ENCODE data around the gene LRCH4.

LRCH4 gene

DNA sequence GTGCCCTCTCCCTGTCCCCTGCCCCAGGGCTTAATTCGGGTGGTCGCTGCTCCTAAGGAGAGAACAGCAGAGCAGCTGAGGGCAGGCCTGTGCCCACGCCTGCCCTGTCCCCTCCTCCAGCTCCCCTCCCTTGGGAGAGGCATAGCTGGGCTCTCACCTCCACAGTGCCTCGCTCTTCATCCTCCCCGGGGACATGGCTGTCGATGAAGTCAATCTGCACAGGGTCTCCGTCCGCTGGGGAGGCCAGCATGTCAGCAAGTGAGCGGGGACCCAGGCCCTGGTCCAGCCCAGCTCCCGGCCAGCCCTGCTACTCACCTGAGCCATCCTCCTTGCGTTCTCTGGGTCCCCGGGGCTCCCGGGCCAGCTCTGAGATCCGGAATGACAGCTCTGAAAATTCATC lies 8.4 kb downstream of the LRCH4 start:
- DNase-seq (no peak), ATAC-seq (ENCODE audit: insufficient read depth, low read depth) (no peak)
- H3K27me3 ChIP-seq (ENCODE audit: insufficient read depth, low read length, poor library complexity), result no peaks in the 10 kb centered on the region
- no peak overlapping the region for H2AFZ ChIP-seq (ENCODE audit: low read depth, low read length)
- peaks cover 20% of the 10 kb centered on the region for H3K79me2 ChIP-seq (ENCODE audit: insufficient read depth, low read length)
- no peak overlapping the region for H3K4me3 ChIP-seq (ENCODE audit: low read depth in 1 of 2, low read length in 2 of 2)
- H3K9ac ChIP-seq (ENCODE audit: low read depth, low read length), result no peak overlapping the region
- TF ChIP-seq EZH2 (IDR thresholded peaks at IDR 0.05; ENCODE audit: borderline replicate concordance, low read depth, low read length, severe bottlenecking), result no peak
- TF ChIP-seq, protein P1, sequence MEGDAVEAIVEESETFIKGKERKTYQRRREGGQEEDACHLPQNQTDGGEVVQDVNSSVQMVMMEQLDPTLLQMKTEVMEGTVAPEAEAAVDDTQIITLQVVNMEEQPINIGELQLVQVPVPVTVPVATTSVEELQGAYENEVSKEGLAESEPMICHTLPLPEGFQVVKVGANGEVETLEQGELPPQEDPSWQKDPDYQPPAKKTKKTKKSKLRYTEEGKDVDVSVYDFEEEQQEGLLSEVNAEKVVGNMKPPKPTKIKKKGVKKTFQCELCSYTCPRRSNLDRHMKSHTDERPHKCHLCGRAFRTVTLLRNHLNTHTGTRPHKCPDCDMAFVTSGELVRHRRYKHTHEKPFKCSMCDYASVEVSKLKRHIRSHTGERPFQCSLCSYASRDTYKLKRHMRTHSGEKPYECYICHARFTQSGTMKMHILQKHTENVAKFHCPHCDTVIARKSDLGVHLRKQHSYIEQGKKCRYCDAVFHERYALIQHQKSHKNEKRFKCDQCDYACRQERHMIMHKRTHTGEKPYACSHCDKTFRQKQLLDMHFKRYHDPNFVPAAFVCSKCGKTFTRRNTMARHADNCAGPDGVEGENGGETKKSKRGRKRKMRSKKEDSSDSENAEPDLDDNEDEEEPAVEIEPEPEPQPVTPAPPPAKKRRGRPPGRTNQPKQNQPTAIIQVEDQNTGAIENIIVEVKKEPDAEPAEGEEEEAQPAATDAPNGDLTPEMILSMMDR (IDR thresholded peaks at IDR 0.05; ENCODE audit: borderline replicate concordance, extremely low read depth, low read length, poor library complexity, severe bottlenecking), result no peak
- no peaks in the 10 kb centered on the region for H3K9me3 ChIP-seq (ENCODE audit: insufficient read depth, low read length, severe bottlenecking)
- H3K36me3 ChIP-seq (ENCODE audit: insufficient read depth, low read length), result peaks cover 89% of the 10 kb centered on the region
- H3K27ac ChIP-seq (ENCODE audit: low read length), result no peak overlapping the region
- no peak overlapping the region for H3K4me2 ChIP-seq (ENCODE audit: insufficient read depth, low read length)
- H4K20me1 ChIP-seq (ENCODE audit: insufficient read depth, low read length), result peaks cover 50% of the 10 kb centered on the region
- H3K4me1 ChIP-seq (ENCODE audit: insufficient read depth, low read length), result peaks cover 7% of the 10 kb centered on the region

DNA sequence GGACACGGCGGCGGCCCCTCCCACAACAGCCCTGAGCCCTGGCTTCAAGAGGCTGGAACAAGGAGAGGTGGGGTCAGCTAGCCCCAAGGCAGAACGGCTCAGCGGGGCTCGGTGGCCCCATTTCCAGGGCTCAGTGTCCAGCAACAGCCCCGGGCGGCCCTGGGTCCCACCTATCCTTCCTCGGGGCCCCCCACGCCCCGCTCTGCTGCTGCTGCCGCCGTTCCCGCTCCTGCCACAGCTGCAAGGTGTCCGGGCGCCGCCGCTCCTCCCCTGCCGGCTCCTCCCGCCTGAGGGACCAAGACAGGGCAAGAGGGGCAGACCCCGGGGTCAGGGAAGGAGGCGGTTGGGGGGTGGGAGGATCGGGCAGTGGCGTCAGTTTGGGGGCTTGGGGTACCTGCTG lies 8.8 kb downstream of the LRCH4 start:
- no peaks in the 10 kb centered on the region for H3K27me3 ChIP-seq (ENCODE audit: insufficient read depth, low read length, poor library complexity)
- H3K4me3 ChIP-seq (ENCODE audit: low read depth in 1 of 2, low read length in 2 of 2), result no peak overlapping the region
- DNase-seq (no peak), ATAC-seq (ENCODE audit: insufficient read depth, low read depth) (no peak)
- H3K9ac ChIP-seq (ENCODE audit: low read depth, low read length), result no peak overlapping the region
- peaks cover 46% of the 10 kb centered on the region for H4K20me1 ChIP-seq (ENCODE audit: insufficient read depth, low read length)
- H3K9me3 ChIP-seq (ENCODE audit: insufficient read depth, low read length, severe bottlenecking), result no peaks in the 10 kb centered on the region
- H3K4me1 ChIP-seq (ENCODE audit: insufficient read depth, low read length), result peaks cover 3% of the 10 kb centered on the region
- peaks cover 16% of the 10 kb centered on the region for H3K79me2 ChIP-seq (ENCODE audit: insufficient read depth, low read length)
- H3K36me3 ChIP-seq (ENCODE audit: insufficient read depth, low read length), result peaks cover 88% of the 10 kb centered on the region
- H3K4me2 ChIP-seq (ENCODE audit: insufficient read depth, low read length), result no peak overlapping the region
- TF ChIP-seq, protein P1 (IDR thresholded peaks at IDR 0.05; ENCODE audit: borderline replicate concordance, extremely low read depth, low read length, poor library complexity, severe bottlenecking), result no peak
- no peak for TF ChIP-seq EZH2 (IDR thresholded peaks at IDR 0.05; ENCODE audit: borderline replicate concordance, low read depth, low read length, severe bottlenecking)
- H2AFZ ChIP-seq (ENCODE audit: low read depth, low read length), result no peak overlapping the region
- H3K27ac ChIP-seq (ENCODE audit: low read length), result no peak overlapping the region

DNA sequence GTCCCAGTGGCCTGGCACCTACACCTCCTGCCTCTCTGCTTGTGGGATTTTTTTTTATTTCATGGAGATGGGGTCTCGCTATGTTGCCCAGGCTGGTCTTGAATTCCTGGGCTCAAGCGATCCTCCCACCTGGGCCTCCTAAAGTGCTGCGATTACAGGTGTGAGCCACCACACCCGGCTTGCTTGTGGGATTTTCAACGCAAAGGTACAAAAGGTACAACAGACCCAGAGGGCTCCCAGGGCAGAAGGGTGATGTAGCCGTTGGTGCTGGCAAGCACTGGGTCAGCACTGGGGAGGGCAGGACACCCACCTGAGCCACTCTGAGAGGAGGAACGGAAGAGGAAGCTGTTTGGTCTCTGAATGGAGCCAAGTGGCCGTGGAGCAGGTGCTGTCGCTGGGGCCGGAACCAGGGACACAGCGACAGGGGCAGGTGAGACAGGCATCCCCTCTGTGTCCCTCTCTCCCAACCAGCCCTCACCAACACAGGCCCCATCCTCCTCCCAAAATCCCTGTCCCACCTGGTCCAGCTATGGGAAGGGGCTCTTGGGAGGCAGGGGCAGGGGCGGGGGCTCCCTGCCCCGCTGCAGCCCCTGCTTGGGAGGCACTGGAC lies 9.4 kb downstream of the LRCH4 start:
- H3K9ac ChIP-seq (ENCODE audit: low read depth, low read length), result no peak overlapping the region
- DNase-seq (no peak), ATAC-seq (ENCODE audit: insufficient read depth, low read depth) (no peak)
- H3K4me2 ChIP-seq (ENCODE audit: insufficient read depth, low read length), result no peak overlapping the region
- no peaks in the 10 kb centered on the region; the same call in 1 of the 2 replicates for H3K4me1 ChIP-seq (ENCODE audit: insufficient read depth, low read length)
- H3K27me3 ChIP-seq (ENCODE audit: insufficient read depth, low read length, poor library complexity), result no peaks in the 10 kb centered on the region
- peaks cover 82% of the 10 kb centered on the region for H3K36me3 ChIP-seq (ENCODE audit: insufficient read depth, low read length)
- peaks cover 40% of the 10 kb centered on the region for H4K20me1 ChIP-seq (ENCODE audit: insufficient read depth, low read length)
- no peaks in the 10 kb centered on the region for H3K9me3 ChIP-seq (ENCODE audit: insufficient read depth, low read length, severe bottlenecking)
- no peak overlapping the region for H3K4me3 ChIP-seq (ENCODE audit: low read depth in 1 of 2, low read length in 2 of 2)
- no peak overlapping the region for H3K27ac ChIP-seq (ENCODE audit: low read length)
- TF ChIP-seq EZH2 (IDR thresholded peaks at IDR 0.05; ENCODE audit: borderline replicate concordance, low read depth, low read length, severe bottlenecking), result no peak
- TF ChIP-seq, protein P1 (IDR thresholded peaks at IDR 0.05; ENCODE audit: borderline replicate concordance, extremely low read depth, low read length, poor library complexity, severe bottlenecking), result no peak
- H2AFZ ChIP-seq (ENCODE audit: low read depth, low read length), result no peak overlapping the region
- H3K79me2 ChIP-seq (ENCODE audit: insufficient read depth, low read length), result peaks cover 10% of the 10 kb centered on the region
